GM13977 (cell line): Measurements from ENCODE around the gene ZMYND8.
"Not testable (repeated sequence)": the region's sequence is repeated elsewhere in the genome, so short reads cannot be mapped to it uniquely, and the experiment has no call there.

Source experiments
- DNase-seq: peaks from one replicate; pipeline ENCODE4 v3.0.0; 2012; ENCODE audit warnings: low spot score
- in situ Hi-C: fragments of 300-500 bp; cut with MboI; formaldehyde crosslinking; loops from one replicate; pipeline ENCODE4 v1.12.0; 2022; ENCODE audit warnings: low sequenced_read_pairs, low pct_unique_long_range_greater_than_20kb, mixed read lengths, inconsistent platforms; ENCODE audit not compliant: unreplicated experiment
- TF ChIP-seq, protein P1 (sequence below): IDR thresholded peaks from 2 replicates; pipeline ENCODE4 v1.5.1; 2012; ENCODE audit warnings: mild to moderate bottlenecking, control low read depth; ENCODE audit not compliant: insufficient read depth; ENCODE audit errors: extremely low read depth, missing control alignments

The ZMYND8 gene

GRCh38 chr20:47244451-47244850 lies 112.0 kb downstream of the ZMYND8 start:
- in situ Hi-C loops = no loop called here
- no peak for DNase-seq
- TF ChIP-seq, protein P1, sequence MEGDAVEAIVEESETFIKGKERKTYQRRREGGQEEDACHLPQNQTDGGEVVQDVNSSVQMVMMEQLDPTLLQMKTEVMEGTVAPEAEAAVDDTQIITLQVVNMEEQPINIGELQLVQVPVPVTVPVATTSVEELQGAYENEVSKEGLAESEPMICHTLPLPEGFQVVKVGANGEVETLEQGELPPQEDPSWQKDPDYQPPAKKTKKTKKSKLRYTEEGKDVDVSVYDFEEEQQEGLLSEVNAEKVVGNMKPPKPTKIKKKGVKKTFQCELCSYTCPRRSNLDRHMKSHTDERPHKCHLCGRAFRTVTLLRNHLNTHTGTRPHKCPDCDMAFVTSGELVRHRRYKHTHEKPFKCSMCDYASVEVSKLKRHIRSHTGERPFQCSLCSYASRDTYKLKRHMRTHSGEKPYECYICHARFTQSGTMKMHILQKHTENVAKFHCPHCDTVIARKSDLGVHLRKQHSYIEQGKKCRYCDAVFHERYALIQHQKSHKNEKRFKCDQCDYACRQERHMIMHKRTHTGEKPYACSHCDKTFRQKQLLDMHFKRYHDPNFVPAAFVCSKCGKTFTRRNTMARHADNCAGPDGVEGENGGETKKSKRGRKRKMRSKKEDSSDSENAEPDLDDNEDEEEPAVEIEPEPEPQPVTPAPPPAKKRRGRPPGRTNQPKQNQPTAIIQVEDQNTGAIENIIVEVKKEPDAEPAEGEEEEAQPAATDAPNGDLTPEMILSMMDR = no peak

DNA sequence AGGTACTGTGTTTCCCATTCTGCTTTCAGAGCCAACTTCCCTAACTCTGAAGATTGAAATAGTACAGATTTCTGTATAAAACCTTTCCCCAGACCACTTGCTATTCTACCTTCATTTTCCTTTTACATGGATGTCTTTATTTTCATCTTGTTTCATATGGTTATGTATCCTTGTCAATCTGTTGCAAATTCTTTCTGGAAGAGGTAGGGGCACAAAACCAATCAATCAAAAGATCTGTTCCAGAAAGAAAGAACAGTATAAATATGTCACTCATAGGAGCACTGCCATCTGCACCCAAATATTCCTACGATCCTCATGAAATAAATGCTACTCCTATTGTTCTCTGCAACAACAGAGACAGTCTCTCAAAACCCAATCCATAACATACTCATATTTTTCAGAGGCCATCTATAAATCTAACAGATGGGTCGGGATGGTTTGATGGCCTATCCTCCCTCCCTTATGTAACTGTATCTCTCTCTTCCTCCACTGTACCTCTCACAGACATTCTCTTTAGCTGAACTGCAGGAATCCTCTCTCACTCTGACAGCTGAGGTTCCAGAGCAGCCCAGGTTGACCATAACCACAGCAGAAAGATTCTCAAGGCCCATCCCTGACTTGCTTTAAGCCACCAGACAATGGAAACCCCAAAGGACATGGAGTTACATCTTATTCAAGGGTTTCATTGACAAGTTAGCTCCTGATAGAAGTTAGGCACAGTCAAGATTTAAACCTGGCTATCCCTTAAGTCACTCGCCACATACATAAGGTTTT lies 112.8 kb downstream of the ZMYND8 start:
- no peak for DNase-seq
- TF ChIP-seq, protein P1 = no peak
- in situ Hi-C loops = no loop called here

DNA sequence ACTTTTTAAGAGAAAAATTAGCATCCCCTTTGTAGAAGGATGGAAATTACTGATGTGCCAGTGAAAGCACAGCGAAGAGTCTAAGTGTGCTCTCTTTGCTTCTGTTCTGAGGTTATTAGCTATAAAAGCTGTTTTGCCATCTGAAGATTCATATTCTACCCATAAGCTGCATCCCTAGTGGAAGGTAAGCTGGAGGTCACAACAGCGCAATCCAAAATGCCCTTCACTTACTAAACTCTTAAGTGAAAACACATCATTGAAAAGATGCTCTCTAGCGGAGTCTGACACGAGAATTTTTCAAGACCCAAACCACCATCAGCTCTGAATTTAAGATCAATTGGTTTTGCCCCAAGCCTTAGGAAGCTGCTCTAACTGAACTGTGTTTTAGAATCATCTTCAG lies 113.5 kb downstream of the ZMYND8 start:
- no peak for DNase-seq
- TF ChIP-seq, protein P1 = no peak
- in situ Hi-C loops = no loop called here

- in situ Hi-C loops = no loop called here
- TF ChIP-seq, protein P1 = no peak
- DNase-seq = no peak
Measured at GRCh38 chr20:47241345-47241781, 115.1 kb downstream of the ZMYND8 start.

- in situ Hi-C loops, DNase-seq: not testable (repeated sequence)
Measured at GRCh38 chr20:47240096-47240495, 116.4 kb downstream of the ZMYND8 start.

DNA sequence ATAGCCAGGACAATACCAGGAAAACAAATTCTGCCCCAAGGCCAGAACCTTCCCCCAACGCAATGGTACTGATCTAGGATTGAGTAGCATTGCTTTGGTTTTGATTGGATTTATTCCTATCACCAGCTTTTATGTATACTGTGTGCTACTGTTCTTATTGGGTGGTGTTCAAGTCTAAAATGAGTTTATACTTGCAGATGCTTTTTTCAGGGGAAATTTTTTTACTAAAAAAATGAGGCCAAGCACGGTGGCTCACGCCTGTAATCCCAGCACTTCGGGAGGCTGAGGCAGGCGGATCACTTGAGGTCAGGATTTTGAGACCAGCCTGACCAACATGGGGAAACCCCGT lies 116.8 kb downstream of the ZMYND8 start:
- DNase-seq = no peak
- TF ChIP-seq, protein P1 = no peak
- in situ Hi-C loops = no loop called here

- no peak for DNase-seq
- in situ Hi-C loops = no loop called here
- TF ChIP-seq, protein P1 = no peak
Measured at GRCh38 chr20:47238780-47239718, 117.5 kb downstream of the ZMYND8 start.
